ENCODE results near the gene SYNDIG1. TPM values are rescaled to one million over a fixed set of nuclear protein-coding genes. Genes with fewer than 3 reads are reported as not detected.

The SYNDIG1 gene
- total RNA-seq, 1 experiment from 2014 or later, result not detected

GRCh38 chr20:24459733-24460132, 9.7 kb upstream of the SYNDIG1 start:
- H3K9me3 ChIP-seq, result no peaks in the 10 kb centered on the region; the same call in 1 of the 2 replicates
- no peak for TF ChIP-seq CTCF (IDR thresholded peaks at IDR 0.05; ENCODE audit: insufficient read depth in 1 of 2, low read depth in 1 of 2, low read length in 1 of 2, severe bottlenecking in 1 of 2, unreplicated experiment in 1 of 2)
- H3K27me3 ChIP-seq (replicated peaks; ENCODE audit: control insufficient read depth, insufficient read depth, low read length), result no peaks in the 10 kb centered on the region; the same call in 1 of the 2 replicates
- Mint-ChIP-seq H3K27ac (ENCODE audit: unreplicated experiment) (no peak overlapping the region), H3K4me3 (ENCODE audit: unreplicated experiment) (no peak overlapping the region), H3K36me3 (ENCODE audit: insufficient read depth, unreplicated experiment) (no peaks in the 10 kb centered on the region), H3K27me3 (ENCODE audit: insufficient read depth, unreplicated experiment) (peaks cover 23% of the 10 kb centered on the region), H3K9me3 (ENCODE audit: unreplicated experiment) (no peaks in the 10 kb centered on the region), H3K4me1 (ENCODE audit: low read depth, unreplicated experiment) (no peaks in the 10 kb centered on the region)
- no peaks in the 10 kb centered on the region for H3K4me1 ChIP-seq
- intact Hi-C loops (cut with micrococcal nuclease; ENCODE audit: unreplicated experiment), result no loop called here
- H3K36me3 ChIP-seq (ENCODE audit: control insufficient read depth, insufficient read depth, low read length), result no peaks in the 10 kb centered on the region
- no TSS peak for BruUV-seq (replicated peaks)
- ChIA-PET POLR2A (no interaction called here), CTCF (no interaction called here)
- DNase-seq, result no peak
- H3K4me3 ChIP-seq (ENCODE audit: low read depth, low read length), result no peak overlapping the region

- ChIA-PET CTCF (no interaction called here), POLR2A (no interaction called here)
- H3K9me3 Mint-ChIP-seq (ENCODE audit: unreplicated experiment), result no peaks in the 10 kb centered on the region
- peak in 1 of 2 experiments; percentile 13 for TF ChIP-seq CTCF (IDR thresholded peaks at IDR 0.05; ENCODE audit: insufficient read depth in 1 of 2, low read depth in 1 of 2, low read length in 1 of 2, severe bottlenecking in 1 of 2, unreplicated experiment in 1 of 2)
- no peaks in the 10 kb centered on the region for H3K36me3 Mint-ChIP-seq (ENCODE audit: insufficient read depth, unreplicated experiment)
- Histone ChIP-seq H3K27me3 (replicated peaks; ENCODE audit: control insufficient read depth, insufficient read depth, low read length) (peaks cover 2% of the 10 kb centered on the region; the same call in 1 of the 2 replicates), H3K4me1 (no peaks in the 10 kb centered on the region), H3K36me3 (ENCODE audit: control insufficient read depth, insufficient read depth, low read length) (no peaks in the 10 kb centered on the region), H3K4me3 (ENCODE audit: low read depth, low read length) (no peak overlapping the region), H3K9me3 (no peaks in the 10 kb centered on the region; the same call in 1 of the 2 replicates)
- intact Hi-C loops (cut with micrococcal nuclease; ENCODE audit: unreplicated experiment), result no loop called here
- no peaks in the 10 kb centered on the region for H3K4me1 Mint-ChIP-seq (ENCODE audit: low read depth, unreplicated experiment)
- H3K4me3 Mint-ChIP-seq (ENCODE audit: unreplicated experiment), result no peak overlapping the region
- no peak overlapping the region for H3K27ac Mint-ChIP-seq (ENCODE audit: unreplicated experiment)
- peak in 1 of 2 experiments; percentile 18 for DNase-seq
- H3K27me3 Mint-ChIP-seq (ENCODE audit: insufficient read depth, unreplicated experiment), result peaks cover 25% of the 10 kb centered on the region
- no TSS peak for BruUV-seq (replicated peaks)
These were observed 8.7 kb upstream of the SYNDIG1 start for GRCh38 chr20:24460712-24461111.

- CTCF ChIA-PET, result no interaction called here
- no peaks in the 10 kb centered on the region for H3K4me1 Mint-ChIP-seq (ENCODE audit: low read depth, unreplicated experiment)
- no peak overlapping the region for H3K4me3 Mint-ChIP-seq (ENCODE audit: unreplicated experiment)
- Histone ChIP-seq H3K4me3 (ENCODE audit: low read depth, low read length) (no peak overlapping the region), H3K4me1 (no peaks in the 10 kb centered on the region), H3K36me3 (ENCODE audit: control insufficient read depth, insufficient read depth, low read length) (no peaks in the 10 kb centered on the region), H3K9me3 (no peaks in the 10 kb centered on the region; the same call in 1 of the 2 replicates), H3K27me3 (replicated peaks; ENCODE audit: control insufficient read depth, insufficient read depth, low read length) (peaks cover 2% of the 10 kb centered on the region; the same call in 1 of the 2 replicates)
- H3K27me3 Mint-ChIP-seq (ENCODE audit: insufficient read depth, unreplicated experiment), result peaks cover 23% of the 10 kb centered on the region
- TF ChIP-seq CTCF (IDR thresholded peaks at IDR 0.05; ENCODE audit: insufficient read depth in 1 of 2, low read depth in 1 of 2, low read length in 1 of 2, severe bottlenecking in 1 of 2, unreplicated experiment in 1 of 2), result no peak
- intact Hi-C loops (cut with micrococcal nuclease; ENCODE audit: unreplicated experiment), result no loop called here
- DNase-seq, result no peak
- no TSS peak for BruUV-seq (replicated peaks)
- POLR2A ChIA-PET, result no interaction called here
- H3K36me3 Mint-ChIP-seq (ENCODE audit: insufficient read depth, unreplicated experiment), result no peaks in the 10 kb centered on the region
- H3K9me3 Mint-ChIP-seq (ENCODE audit: unreplicated experiment), result no peaks in the 10 kb centered on the region
- H3K27ac Mint-ChIP-seq (ENCODE audit: unreplicated experiment), result no peak overlapping the region
These were observed 7.6 kb upstream of the SYNDIG1 start for GRCh38 chr20:24461848-24462247.
